HG02870 (cell line): Measurements from ENCODE around the gene UNC13C.
"Not testable (repeated sequence)": the region's sequence is repeated elsewhere in the genome, so short reads cannot be mapped to it uniquely, and the experiment has no call there.

Experiments
- ATAC-seq: cut with Tn5 transposase; IDR thresholded peaks from one replicate; pipeline ENCODE4 v1.9.1; 2021; ENCODE audit warnings: mild to moderate bottlenecking, moderate library complexity; ENCODE audit not compliant: unreplicated experiment

UNC13C gene

DNA sequence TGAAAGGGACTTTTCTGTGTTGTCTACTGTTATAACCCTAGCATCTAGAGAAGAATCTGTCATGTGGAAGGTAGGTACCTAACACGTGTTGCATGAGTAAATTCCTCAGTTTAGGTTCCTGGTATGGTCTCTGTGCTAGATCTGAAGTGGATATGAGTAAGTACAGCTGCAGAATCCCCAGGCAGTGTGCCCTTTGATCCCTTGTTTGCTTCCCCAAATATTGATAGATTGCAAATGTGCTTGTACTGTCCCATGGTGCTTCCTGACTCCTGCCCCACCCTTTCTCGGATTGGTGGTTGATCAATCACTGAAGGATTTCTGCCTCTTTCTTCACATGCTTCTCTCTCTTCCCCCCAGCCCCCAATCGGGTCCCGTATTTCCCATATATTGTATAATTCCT, 450.4 kb downstream of the UNC13C start:
- no peak for ATAC-seq

DNA sequence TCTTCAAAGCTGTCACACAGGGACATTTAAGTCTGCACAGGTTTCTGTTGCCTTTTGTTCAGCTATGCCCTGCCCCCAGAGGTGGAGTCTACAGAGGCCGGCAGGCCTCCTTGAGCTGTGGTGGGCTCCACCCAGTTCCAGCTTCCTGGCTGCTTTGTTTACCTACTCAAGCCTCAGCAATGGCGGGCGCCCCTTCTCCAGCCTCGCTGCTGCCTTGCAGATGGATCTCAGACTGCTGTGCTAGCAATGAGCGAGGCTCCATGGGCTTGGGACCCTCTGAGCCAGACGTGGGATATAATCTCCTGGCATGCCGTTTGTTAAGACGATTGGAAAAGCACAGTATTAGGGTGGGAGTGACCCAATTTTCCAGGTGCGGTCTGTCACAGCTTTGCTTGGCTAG, 472.0 kb downstream of the UNC13C start:
- not testable (repeated sequence) for ATAC-seq

DNA sequence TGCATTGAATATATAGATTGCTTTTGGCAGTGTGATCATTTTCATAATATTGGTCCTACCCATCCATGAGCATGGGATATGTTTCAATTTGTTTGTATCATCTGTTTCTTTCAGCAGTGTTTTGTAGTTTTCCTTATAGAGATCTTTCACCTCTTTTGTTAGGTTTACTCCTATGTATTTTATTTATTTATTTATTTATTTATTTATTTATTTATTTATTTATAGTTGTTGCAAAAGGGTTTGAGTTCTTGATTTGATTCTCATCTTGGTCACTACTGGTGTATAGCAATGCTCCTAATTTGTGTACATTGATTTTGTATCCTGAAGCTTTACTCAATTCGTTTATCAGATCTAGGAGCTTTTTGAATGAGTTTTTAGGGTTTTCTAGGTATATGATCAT, 478.2 kb downstream of the UNC13C start:
- ATAC-seq = no peak

DNA sequence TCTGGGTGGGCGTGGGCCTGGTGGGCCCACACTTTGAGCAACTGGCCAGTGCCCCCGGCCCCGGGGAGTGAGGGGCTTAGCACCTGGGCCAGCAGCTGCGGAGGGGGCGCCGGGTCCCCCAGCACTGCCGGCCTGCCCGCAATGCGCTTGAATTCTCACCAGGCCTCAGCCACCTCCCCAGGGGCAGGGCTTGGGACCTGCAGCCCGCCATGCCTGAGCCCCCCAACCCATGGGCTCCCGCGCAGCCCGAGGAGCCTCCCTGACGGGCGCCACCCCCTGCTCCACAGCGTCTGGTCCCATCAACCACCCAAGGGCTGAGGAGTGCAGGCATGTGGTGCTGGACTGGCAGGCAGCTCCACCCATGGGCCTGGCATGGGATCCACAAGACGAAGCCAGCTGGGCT, 484.3 kb downstream of the UNC13C start:
- no peak for ATAC-seq

DNA sequence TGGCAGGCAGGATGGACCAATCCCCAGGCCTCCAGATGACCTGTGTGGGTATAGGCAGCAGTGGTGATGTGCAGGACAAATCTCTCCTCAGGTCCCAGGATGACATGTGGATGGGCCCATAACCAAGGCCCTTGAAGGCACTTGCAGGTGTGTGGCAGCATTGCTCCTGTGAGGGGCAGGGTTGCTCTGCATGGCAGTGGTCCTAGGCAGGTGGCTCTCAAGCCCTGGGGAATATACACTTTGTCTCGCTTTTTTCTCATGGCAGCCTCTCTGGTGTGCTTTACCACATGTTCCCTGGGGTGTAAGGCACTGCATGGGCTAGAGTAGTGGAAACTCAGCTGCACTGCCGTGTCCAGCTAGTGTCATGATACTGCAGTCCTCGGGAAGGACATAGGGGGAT, 503.6 kb downstream of the UNC13C start:
- no peak for ATAC-seq

DNA sequence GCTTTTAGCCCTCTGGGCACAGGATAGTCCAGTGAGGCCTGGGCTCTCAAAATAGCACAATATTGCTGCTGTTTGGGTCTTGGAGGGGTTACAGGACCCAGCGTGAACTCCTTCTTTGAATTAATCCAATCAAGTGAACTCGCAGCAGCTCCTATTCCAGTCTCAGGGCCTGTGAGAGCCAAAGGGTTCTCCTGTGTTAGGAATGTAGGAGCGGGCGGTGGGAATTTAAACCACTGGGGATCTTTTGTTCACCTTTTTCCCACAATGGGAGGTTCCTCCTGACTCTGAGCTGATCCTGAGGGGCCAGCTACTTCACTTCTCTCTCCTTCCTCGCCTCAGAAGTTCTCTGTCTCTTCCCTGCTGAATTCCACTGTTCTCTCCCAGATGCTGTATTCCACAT, 504.0 kb downstream of the UNC13C start:
- no peak for ATAC-seq

DNA sequence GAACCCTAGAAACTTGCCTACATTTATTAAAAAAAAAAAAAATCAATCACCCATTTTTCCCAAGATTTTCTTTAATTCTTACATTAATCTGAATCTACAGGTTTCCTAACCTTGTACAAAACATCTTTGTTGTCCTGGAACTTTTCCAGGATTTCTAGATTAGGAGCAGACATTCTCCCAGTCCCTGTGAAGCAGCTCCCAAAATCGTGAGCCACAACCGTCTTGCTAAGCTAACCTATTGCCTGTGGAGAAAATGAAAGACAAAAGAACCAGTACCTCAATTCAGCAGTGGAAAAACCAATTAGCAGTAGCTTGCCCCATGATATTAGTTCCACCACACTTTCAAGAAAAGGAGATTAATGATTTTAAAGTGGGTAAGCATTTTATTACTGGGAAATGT, 522.1 kb downstream of the UNC13C start:
- ATAC-seq = no peak

DNA sequence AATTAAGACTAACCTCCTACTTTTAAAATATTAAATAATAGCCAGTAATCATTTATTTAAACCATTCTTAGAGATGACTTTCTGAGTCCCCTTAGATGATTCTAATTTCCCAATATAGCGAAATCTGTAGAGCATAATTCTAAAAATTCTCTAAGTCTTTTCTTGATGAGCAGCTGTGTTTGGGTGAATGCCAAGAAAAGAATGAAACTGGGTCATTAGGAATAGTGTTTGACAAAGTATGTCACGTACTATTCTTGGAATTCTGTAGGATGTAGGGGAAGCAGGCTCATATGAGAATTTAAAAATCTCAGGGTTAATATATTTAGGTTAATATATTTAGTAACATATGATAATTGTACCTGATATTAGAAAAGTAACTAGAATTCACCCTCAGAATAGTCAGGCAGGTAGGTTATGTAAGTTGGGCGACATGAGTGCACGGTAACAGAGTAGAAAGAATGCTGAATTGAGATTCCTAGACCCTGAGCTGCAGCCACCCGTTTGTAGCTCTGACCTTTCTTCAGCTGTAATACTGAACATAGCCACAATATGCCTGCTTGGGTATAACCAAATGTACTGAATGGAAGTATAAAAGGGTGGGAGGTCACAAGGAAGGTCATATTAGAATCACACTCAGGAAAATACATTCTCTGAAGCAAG, 524.3 kb downstream of the UNC13C start:
- ATAC-seq = no peak

DNA sequence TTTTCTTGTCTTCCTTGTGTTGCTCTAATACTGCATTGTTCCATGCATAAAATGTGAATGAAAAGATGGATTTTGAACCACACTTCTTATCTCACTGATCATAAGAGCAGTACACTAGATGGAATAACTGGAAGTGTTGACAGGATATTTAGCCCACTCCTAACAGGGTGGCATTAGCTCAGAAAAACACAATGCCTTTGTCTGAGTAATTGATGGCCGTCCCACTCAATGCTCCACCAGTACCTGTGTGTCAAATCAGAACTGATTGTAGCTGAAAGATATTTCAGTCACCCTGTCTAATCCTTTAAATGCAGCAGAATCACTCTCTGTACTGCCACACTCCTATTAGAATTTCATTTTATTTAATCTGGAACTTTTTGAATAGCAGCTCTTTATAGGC, 526.5 kb downstream of the UNC13C start:
- no peak for ATAC-seq

DNA sequence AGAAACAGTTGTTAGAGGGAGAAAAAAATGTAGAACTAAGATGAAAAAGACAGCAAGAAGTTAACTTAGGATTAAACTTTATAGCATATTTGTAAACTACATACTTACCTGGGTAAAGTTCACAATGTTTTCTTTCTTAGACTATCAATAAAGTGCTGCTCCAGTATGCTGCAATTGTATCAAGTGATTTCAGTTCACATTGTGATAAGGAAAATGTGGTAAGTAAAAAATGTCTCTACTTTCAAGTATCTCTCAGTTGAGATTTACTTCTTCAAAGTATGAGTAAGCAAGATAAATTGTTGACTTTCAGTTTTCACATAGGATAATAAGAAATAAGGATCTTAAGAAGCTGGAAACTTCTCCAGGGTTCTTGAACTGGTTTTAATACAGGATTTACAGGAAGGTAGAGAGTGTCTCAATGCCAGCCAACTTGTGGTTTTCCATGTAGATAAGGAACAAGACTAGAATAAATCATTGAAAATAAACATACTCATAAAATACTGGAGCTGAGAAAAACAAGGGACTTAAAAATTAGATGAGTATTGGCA, 528.8 kb downstream of the UNC13C start:
- ATAC-seq = no peak

DNA sequence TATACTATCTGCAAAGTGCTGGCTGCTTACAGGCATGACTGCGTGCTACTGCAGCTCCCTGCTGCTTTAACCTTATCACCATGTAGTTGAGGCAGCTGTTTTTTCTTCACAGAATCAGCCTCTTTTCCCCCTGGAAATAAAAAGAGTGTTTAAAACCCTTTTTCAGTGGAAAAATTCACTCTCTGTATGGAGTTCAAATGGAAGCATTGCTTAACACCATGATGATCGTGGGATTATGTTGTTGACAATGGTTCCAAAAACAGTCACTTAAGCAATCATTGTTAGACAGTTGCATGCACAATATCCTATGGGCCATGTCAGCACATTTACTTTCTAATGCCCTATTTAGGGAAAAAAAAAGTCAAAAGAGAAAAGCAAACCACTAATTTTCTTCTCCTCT, 536.4 kb downstream of the UNC13C start:
- ATAC-seq = no peak

DNA sequence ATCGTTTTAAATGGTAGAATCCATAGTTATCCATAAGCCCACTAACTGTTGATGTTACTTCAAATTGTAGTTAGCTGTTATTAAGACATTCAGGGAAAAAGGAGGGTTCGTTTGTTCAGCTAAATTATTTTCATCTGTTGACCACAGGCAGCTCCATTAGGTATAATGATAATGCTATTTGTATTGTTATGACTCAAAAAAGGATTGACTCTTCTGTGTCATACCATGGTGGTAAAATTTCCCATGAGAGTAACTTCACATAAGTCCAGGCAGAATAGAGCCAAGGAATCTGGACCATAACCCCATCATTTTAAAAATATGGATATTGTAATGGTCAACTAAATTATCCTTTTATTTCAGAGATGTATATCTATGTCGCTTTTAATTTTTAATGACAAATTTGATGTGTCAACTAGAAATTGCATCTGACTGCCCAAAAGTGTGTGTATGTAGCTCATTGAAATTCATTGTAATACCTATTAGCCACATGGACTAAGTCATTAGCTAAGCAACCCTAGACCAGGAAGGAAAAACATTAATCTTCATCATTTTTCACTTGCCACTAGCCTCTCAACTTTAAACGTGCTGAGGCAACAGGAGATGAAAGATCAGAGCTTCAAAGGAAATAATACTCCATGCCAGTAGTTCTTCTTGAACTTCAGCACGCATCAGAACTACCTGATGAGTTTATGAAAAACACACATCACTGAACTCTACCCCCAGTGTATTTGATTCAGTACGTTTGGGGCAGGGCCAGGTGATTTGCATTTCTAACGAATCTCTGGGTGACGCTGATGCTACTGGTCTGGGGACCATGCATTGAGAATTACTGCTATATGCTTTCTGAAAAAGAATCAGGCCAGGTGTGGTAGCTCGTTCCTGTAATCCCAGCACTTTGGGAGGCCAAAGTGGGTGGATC, 537.7 kb downstream of the UNC13C start:
- no peak for ATAC-seq

DNA sequence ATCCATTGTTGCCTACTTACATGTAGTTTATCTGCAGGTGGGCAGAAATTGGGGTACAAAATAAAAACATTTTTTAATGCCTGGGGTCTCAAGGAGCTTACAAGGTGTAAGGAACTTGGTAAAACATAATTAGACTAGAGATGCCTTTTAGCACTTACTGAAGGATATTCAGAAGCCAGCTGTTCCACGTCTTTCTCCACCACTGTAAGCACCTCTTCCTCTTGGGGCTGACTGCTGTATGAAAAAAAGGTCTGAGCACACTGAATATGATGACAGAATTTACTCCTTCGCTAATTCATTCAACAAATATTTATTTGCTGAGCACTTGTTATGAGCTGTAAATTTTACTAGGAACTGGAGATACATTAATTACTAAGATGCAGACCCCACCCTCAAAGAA, 539.1 kb downstream of the UNC13C start:
- no peak for ATAC-seq

DNA sequence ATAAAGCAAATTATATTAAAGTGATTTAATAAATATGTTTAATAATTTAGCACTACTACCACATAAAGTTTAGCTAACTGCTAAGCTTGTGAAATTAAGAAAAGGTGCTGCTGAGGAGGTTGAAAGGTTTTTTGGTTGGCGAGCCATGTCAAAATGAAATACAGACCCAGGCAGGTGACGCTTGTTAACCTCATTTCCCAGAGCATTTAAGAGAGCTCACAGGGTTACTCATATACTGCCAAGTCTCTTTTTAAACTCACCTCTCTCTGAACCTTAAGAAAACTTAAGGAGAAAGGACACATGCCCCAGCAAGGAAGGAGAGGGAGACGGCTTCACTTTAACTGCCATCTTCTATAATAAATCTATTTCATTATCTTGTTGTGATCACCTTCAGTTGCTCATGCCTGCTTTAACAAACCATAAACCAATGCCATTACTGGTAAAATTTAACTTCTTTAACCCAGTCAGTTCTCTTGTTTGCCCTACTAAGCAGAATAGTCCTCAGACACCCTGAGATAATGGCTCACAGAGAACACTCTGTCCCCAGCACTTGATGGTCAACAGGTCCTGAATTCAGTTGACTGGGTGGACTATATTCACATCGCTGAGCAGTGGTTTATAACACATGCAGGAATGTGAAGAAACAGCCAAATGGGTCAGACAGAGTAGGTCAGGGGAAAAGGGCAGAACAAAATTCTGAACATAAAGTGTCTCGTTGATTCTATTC, 540.1 kb downstream of the UNC13C start:
- ATAC-seq = no peak

DNA sequence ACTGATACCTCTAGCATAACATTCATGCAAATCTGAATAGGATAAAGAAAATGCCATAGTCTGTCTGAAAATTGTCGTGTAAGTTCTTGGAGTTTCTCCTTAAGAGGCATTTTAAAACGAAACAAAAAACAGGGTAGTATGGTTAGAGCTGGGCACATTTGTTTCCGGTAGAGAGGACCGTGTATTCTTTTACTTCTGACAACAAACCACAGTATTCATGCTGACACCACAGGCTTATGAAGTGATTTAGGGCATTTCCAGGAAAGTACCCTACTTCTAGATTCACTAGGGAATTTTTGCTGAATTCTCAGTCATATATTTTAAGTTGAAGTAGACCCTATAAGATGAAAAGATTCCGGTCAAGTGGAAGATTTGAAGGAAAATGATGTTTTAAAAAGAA, 541.3 kb downstream of the UNC13C start:
- ATAC-seq = no peak

DNA sequence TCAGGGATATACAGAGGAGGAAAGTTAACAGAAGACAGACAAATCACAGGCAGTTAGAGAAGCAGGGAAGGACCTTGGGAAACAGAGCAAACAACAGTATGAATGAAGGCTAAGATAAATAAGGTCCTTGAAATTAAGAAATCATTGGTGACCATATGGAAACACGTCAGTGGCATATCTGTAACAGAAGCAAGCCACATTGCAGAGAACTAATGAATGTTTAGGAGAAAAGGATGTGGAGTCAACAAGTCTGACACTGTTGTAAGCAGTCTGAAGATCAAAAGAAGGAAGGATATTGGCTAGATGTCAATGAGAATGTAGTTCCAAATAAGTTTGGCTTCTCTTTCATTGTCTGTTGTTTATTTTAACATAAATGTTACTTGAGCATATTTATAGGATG, 542.4 kb downstream of the UNC13C start:
- ATAC-seq = no peak

DNA sequence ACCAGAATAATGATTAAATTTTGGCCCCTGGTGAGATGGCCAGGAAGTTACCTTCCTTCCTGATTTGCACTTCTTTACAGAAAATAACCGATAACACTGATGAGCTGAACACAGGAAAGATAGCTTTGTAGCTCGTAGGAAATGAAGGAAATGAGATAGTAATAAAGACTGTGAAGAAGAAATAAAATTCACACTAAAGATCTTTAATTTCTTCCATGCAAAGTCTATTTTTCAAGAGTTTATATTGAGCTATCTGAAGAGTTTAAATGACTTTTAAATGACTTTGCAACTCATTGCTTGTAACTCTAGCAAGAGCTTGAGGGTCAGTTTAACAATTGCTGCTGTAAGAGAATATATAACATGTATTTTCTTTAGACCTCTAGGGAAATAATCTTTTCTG, 543.0 kb downstream of the UNC13C start:
- ATAC-seq = no peak

DNA sequence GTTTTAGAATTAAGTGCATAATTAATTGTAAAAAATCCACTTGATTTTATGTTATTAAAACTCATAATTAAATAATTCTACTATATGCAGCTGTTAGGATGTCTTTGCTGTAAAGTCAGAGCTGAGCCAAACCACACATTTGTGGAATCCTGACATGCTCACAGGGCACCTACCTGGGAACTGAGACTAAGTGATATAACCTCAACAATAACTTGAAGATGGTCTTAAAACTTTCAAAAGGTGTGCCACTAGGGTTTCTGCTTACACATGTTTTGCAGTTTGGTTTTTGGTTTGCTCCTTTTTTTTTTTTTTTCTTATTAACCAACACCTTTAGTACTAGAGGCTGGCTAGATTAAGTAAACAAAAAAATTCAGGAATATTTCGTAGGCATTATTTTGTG, 549.8 kb downstream of the UNC13C start:
- ATAC-seq = no peak

DNA sequence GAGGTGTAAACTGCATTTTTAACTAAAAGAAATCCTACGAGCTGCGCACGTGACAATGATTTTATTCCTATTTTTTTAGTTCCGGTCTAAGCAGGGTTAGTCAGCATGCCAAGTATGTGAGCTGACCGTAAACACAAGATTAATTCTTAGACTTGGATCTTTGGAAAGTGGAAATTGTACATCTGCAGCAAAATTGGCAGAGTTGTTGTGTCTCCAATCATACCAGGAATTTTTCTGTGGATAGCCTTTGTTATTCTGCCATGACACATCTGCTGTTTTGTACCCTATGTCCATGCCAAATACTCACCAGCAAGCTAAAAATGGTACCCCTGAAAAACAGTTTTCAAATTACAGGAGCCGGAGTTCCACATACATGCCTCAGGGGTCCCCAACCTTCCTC, 562.5 kb downstream of the UNC13C start:
- ATAC-seq = no peak

DNA sequence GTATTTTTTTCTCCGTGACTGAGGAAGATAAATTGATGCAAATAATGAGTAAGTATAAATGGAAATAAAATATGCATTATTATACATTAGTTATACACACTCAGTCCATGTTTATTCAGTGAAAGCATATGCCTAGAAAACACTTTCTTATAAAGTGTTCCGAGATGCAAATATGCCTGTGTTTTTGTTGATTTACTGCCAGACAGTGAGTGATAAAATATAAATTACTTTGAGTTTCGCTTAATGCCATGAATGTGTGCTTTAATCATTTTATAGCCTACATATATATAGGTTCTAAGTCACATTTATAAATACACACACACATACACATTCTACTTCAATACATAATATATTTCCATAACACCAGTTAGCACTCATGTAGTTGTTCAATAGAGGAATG, 569.2 kb downstream of the UNC13C start:
- no peak for ATAC-seq

DNA sequence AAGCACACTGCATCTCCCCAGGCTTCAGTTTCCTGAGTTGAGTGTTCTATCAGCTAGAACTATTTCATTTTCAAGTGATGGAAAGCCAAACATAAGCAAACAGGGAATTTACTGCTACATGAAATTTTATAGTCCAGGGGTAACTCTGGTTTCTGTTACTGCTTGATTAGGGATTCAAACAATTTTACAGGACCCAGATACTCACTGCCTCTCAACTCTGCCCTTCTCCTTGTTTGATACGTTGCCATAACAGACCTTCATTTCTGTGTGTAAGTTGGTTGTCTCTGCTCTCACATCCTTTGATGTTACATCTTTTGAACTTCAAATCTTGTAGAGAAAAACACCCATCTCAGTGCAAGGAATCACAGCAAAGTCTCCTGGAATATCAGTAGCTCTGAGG, 572.7 kb downstream of the UNC13C start:
- ATAC-seq = no peak

DNA sequence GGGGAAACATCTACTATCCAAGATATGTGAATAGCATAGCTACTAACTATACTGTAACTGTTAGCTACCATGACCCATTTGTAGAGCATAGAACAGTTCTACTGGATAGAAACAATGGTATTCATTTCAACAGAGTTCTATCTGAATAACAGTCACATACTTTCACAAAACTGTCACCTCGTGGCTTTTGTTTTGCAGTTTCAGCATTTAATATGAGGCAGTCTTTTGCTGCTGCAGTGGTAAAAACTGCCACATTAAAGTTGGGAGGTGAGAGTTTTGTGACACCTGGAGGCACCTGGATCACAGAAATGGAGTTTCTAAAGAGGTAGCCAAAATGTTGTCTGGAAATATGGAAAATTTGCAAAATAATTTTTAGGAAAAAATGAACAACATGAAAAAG, 578.0 kb downstream of the UNC13C start:
- no peak for ATAC-seq
